Upper lobe of right lung (tissue), 1 donor: ENCODE data around the gene SYNJ2. TPM values are rescaled to one million over a fixed set of nuclear protein-coding genes. Genes with fewer than 3 reads are reported as not detected.
A peak's percentile ranks its signal among the peaks of the same experiment; 100 is the strongest.

Experiments used
- ATAC-seq: fragments of 200-7000 bp; cut with Tn5 transposase; one replicate; pipeline ENCODE4 v1.9.1; 2020; ENCODE audit warnings: mild to moderate bottlenecking, moderate library complexity
- DNase-seq: peaks from one replicate; pipeline ENCODE4 v3.0.0-alpha.2; 2020
- H3K27ac ChIP-seq: fragments of 200-600 bp; one replicate; pipeline ENCODE4 v1.8.0; 2022
- H3K27me3 ChIP-seq: fragments of 200-600 bp; one replicate; pipeline ENCODE4 v1.8.0; 2022; ENCODE audit warnings: mild to moderate bottlenecking
- H3K36me3 ChIP-seq: fragments of 200-600 bp; one replicate; pipeline ENCODE4 v1.8.0; 2022
- H3K4me1 ChIP-seq: fragments of 200-600 bp; one replicate; pipeline ENCODE4 v1.8.0; 2022
- H3K4me3 ChIP-seq: fragments of 200-600 bp; one replicate; pipeline ENCODE4 v1.8.0; 2022; ENCODE audit warnings: mild to moderate bottlenecking
- H3K9me3 ChIP-seq: fragments of 200-600 bp; one replicate; pipeline ENCODE4 v1.8.0; 2022
- CTCF ChIP-seq: fragments of 200-600 bp; IDR thresholded peaks from one replicate; pipeline ENCODE4 v1.8.0; 2022; ENCODE audit warnings: antibody characterized with exemption
- intact Hi-C: fragments of 100-400 bp; cut with DNase I; formaldehyde crosslinking; loops from one replicate; pipeline ENCODE4 v1.11.0; 2022
- total RNA-seq: library from RNA; stranded (reverse); fragmentation: NEBNext Ultra II Directional; extraction: Animal tissue kit (Norgen Biotek cat#: 25700); gene quantifications from one replicate; pipeline ENCODE4 v1.2.1, GENCODE V29; 2021
- donor health status: DM: no; HTN: yes; CAD: no; lungs with severe emphysema.

SYNJ2 gene
- total RNA-seq, 1 donor from 2014 or later, result 7.2 TPM

- no peaks in the 10 kb centered on the region for H3K9me3 ChIP-seq
- no peak overlapping the region for H3K4me3 ChIP-seq
- intact Hi-C loops, result loop anchor here (10.0 kb wide), 1 partner anchor 93 kb away; the partner anchor contains the start of gene SYNJ2
- no peaks in the 10 kb centered on the region for H3K4me1 ChIP-seq
- H3K36me3 ChIP-seq, result peaks cover 12% of the 10 kb centered on the region
- H3K27ac ChIP-seq, result no peak overlapping the region
- DNase-seq (no peak), ATAC-seq (no peak)
- no peaks in the 10 kb centered on the region for H3K27me3 ChIP-seq
- no peak for TF ChIP-seq CTCF
Measured at GRCh38 chr6:158077676-158078075, 96.0 kb downstream of the SYNJ2 start.

GRCh38 chr6:158078320-158078719 lies 96.7 kb downstream of the SYNJ2 start:
- no peak for TF ChIP-seq CTCF
- Histone ChIP-seq H3K36me3 (peaks cover 12% of the 10 kb centered on the region), H3K27ac (no peak overlapping the region), H3K27me3 (no peaks in the 10 kb centered on the region), H3K4me1 (no peaks in the 10 kb centered on the region), H3K9me3 (no peaks in the 10 kb centered on the region), H3K4me3 (no peak overlapping the region)
- intact Hi-C loops, result loop anchor here (10.0 kb wide), 1 partner anchor 94 kb away; the partner anchor contains the start of gene SYNJ2
- no peak for ATAC-seq
- no peak for DNase-seq

DNA sequence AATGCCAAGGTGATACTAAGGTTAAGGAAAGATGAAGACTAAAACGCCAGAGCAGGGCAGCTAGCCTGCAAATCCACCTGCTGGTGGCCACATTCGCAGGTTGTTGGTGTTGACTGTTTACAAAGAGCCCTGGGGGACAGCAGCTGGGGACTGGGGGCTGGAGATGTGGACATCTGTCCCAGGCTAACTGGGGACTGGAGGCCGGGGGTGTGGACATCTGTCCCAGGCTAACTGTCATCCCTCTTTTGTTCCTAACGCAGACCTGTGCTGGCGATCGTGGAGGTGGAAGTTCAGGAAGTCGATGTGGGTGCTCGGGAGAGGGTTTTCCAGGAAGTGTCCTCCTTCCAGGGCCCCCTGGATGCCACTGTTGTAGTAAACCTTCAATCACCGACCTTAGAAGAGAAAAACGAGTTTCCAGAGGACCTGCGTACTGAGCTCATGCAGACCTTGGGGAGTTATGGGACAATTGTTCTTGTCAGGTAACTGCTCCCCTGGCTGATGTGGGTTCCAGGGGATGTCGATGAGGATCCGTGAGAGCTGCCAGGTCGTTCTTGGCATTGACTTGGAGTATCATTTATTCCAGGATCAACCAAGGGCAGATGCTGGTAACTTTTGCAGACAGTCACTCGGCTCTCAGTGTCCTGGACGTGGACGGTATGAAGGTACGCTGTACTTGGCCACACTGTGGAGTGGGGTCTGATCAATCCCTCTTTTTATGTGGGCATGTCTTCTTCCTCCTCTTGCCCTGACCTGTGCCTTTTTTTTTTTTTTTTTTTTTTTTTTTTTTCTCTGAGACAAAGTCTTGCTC lies 99.4 kb downstream of the SYNJ2 start:
- ATAC-seq (no peak), DNase-seq (no peak)
- Histone ChIP-seq H3K36me3 (peaks cover 12% of the 10 kb centered on the region), H3K27me3 (no peaks in the 10 kb centered on the region), H3K9me3 (no peaks in the 10 kb centered on the region), H3K4me3 (no peak overlapping the region), H3K4me1 (no peaks in the 10 kb centered on the region), H3K27ac (no peak overlapping the region)
- intact Hi-C loops, result no loop called here
- no peak for TF ChIP-seq CTCF

DNA sequence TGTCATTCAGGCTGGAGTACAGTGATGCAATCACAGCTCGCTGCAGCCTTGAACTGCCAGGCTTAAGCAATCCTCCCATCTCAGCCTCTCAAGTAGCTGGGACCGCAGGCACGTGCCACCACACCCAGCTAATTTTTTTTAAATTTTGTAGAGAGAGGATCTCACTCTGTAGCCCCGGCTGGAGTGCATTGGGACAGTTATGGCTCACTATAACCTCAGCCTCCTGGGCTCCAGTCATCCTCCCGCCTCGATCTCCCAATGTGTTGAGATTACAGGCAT lies 99.9 kb downstream of the SYNJ2 start:
- no peak for DNase-seq

DNA sequence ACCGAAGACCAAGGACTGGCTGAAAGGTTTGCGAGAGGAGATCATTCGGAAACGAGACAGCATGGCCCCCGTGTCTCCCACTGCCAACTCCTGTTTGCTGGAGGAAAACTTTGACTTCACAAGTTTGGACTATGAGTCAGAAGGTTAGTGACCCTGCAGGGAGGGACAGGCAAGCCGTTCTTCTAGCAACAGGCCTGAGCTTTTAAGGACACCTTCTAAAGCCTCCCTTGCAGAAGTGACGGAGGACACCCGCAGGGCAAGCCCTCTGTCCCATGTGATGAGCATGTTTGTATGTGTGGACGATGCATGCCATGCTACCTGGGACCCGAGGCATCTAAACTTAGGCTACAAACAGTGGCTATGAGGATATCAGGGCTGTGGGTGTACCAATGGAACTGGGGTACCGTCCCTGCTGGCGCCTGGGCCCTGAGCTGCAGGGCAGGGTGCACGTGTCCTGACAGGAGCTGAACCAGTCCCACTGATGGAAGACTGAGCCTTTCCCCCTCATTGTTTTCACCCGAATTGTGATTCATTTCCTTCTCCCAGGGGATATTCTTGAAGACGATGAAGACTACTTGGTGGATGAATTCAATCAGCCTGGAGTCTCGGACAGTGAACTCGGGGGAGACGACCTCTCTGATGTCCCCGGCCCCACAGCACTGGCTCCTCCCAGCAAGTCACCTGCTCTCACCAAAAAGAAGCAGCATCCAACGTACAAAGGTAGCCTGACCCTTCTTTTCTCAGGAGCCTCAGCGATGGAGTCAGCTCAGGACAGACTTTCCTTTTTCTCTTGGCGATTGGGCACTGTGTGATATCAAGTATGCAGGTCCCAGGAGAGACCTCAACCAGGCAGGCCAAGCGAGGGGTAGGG lies 102.0 kb downstream of the SYNJ2 start:
- no peak overlapping the region for H3K27ac ChIP-seq
- ATAC-seq (no peak), DNase-seq (no peak)
- no peaks in the 10 kb centered on the region for H3K27me3 ChIP-seq
- H3K4me1 ChIP-seq, result no peaks in the 10 kb centered on the region
- no peaks in the 10 kb centered on the region for H3K9me3 ChIP-seq
- intact Hi-C loops, result no loop called here
- H3K36me3 ChIP-seq, result peaks cover 5% of the 10 kb centered on the region
- no peak overlapping the region for H3K4me3 ChIP-seq
- TF ChIP-seq CTCF, result no peak

More for the DNA sequence above, 99.9 kb downstream of the SYNJ2 start:
- TF ChIP-seq CTCF, result no peak
- no peak overlapping the region for H3K27ac ChIP-seq
- H3K4me3 ChIP-seq, result no peak overlapping the region
- peak; percentile 54 for ATAC-seq
- no peaks in the 10 kb centered on the region for H3K27me3 ChIP-seq
- H3K9me3 ChIP-seq, result no peaks in the 10 kb centered on the region
- peaks cover 12% of the 10 kb centered on the region for H3K36me3 ChIP-seq
- intact Hi-C loops, result no loop called here
- H3K4me1 ChIP-seq, result no peaks in the 10 kb centered on the region
